HCT116 (cell line): ENCODE measurements around the gene EHBP1. TPM values are rescaled to one million over a fixed set of nuclear protein-coding genes. Genes with fewer than 3 reads are reported as not detected.

Experiments
- ATAC-seq: fragments of 200-7000 bp; cut with Tn5 transposase; 2 replicates; pipeline ENCODE4 v1.9.1; 2020; ENCODE audit warnings: mild to moderate bottlenecking, moderate library complexity
- BruUV-seq: library from RNA; stranded (reverse); fragments of 400-500 nt; replicated peaks from 2 replicates; lab custom pipeline; 2021; lab: Mats Ljungman, UMichigan
- CTCF ChIA-PET: fragments of 300-600 bp; sonication (Branson Sonifier 250); formaldehyde crosslinking; loops from one replicate; lab custom pipeline; 2021; ENCODE audit warnings: antibody characterized with exemption; lab: Charles Lee
- POLR2A ChIA-PET: fragments of 300-600, 350-600 bp; sonication (Branson Sonifier 250); formaldehyde crosslinking; loops from one replicate; lab custom pipeline; 2021; ENCODE audit warnings: antibody characterized with exemption; lab: Charles Lee
- RAD21 ChIA-PET, 2 experiments: fragments of 300-600 bp; sonication (Branson Sonifier 250); formaldehyde crosslinking; loops; one replicate each; lab custom pipeline; 2023; ENCODE audit warnings: low total read pairs in 2 of 2; ENCODE audit not compliant: uncharacterized antibody in 2 of 2, unreplicated experiment in 2 of 2, low non-redundant PET in 1 of 2; lab: Charles Lee
- DNase-seq: peaks from one replicate; pipeline ENCODE4 v3.0.0-alpha.2; 2010; ENCODE audit warnings: low read depth, low spot score
- H2AFZ ChIP-seq: fragments of 200-600 bp; shearing (Covaris generic), sonication (generic); 2 replicates; pipeline ENCODE4 v1.6.1; 2017; ENCODE audit warnings: low read depth, mixed run types, mixed read lengths, antibody characterized with exemption, low read length; ENCODE audit not compliant: poor library complexity, severe bottlenecking
- H3K27ac ChIP-seq: 2 replicates; pipeline ENCODE4 v1.5.1; 2012; ENCODE audit warnings: low read depth, low read length
- H3K27me3 ChIP-seq: fragments of 200-600 bp; sonication (generic); 2 replicates; pipeline ENCODE4 v1.6.1; 2016; ENCODE audit warnings: mixed run types, low read length, mixed read lengths; ENCODE audit not compliant: insufficient read depth
- H3K36me3 ChIP-seq, 2 experiments: fragments of 200-500 bp in 1 of 2; fragments of 200-600 bp in 1 of 2; sonication (Bioruptor generic) in 1 of 2; sonication (generic) in 1 of 2; 2 replicates each; pipeline versions ENCODE4 v1.5.1 to v1.6.1; 2014 to 2016; ENCODE audit warnings: low read length in 2 of 2, inconsistent platforms in 1 of 2, mixed read lengths in 1 of 2, mixed run types in 1 of 2; ENCODE audit not compliant: insufficient read depth in 2 of 2, control insufficient read depth in 1 of 2
- H3K4me1 ChIP-seq, 2 experiments: fragments of 200-600 bp in 1 of 2; sonication (generic) in 1 of 2; 2 replicates each; pipeline versions ENCODE4 v1.5.1 to v1.6.1; 2012 to 2017; ENCODE audit warnings: low read length in 2 of 2, inconsistent platforms in 1 of 2, mild to moderate bottlenecking in 1 of 2, mixed read lengths in 1 of 2, mixed run types in 1 of 2, moderate library complexity in 1 of 2; ENCODE audit not compliant: insufficient read depth in 2 of 2, control insufficient read depth in 1 of 2
- H3K4me2 ChIP-seq: fragments of 200-600 bp; sonication (generic); 2 replicates; pipeline ENCODE4 v1.6.1; 2017; ENCODE audit warnings: mixed run types, low read length, mixed read lengths
- H3K4me3 ChIP-seq, 2 experiments: fragments of 200-600 bp in 1 of 2; sonication (generic) in 1 of 2; replicated peaks in 1 of 2; 2 replicates each; pipeline ENCODE4 v1.5.1; 2011 to 2016; ENCODE audit warnings: low read length in 2 of 2, control low read depth in 1 of 2, low read depth in 1 of 2, mild to moderate bottlenecking in 1 of 2, mixed read lengths in 1 of 2, mixed run types in 1 of 2
- H3K79me2 ChIP-seq: fragments of 200-600 bp; sonication (generic); 2 replicates; pipeline ENCODE4 v1.6.1; 2017; ENCODE audit warnings: mild to moderate bottlenecking, mixed run types, low read length, moderate library complexity, mixed read lengths; ENCODE audit not compliant: insufficient read depth
- H3K9ac ChIP-seq: fragments of 200-600 bp; sonication (generic); 2 replicates; pipeline ENCODE4 v1.6.1; 2016; ENCODE audit warnings: low read length, mixed read lengths
- H3K9me2 ChIP-seq: fragments of 200-600 bp; sonication (generic), shearing (Covaris generic); 2 replicates; pipeline ENCODE4 v1.6.1; 2017; ENCODE audit warnings: mixed run types, mild to moderate bottlenecking, moderate library complexity; ENCODE audit not compliant: insufficient read depth
- H3K9me3 ChIP-seq, 2 experiments: fragments of 200-500 bp in 1 of 2; fragments of 200-600 bp in 1 of 2; sonication (Bioruptor generic) in 1 of 2; sonication (generic) in 1 of 2; 2 replicates each; pipeline ENCODE4 v1.6.1; 2014 to 2017; ENCODE audit warnings: low read length in 2 of 2, mixed read lengths in 2 of 2, inconsistent platforms in 1 of 2, low read depth in 1 of 2, mild to moderate bottlenecking in 1 of 2, mixed run types in 1 of 2, moderate library complexity in 1 of 2; ENCODE audit not compliant: control insufficient read depth in 1 of 2, insufficient read depth in 1 of 2
- H4K20me1 ChIP-seq: fragments of 200-600 bp; sonication (generic), shearing (Covaris generic); 2 replicates; pipeline ENCODE4 v1.6.1; 2017; ENCODE audit warnings: mixed run types, mild to moderate bottlenecking, moderate library complexity; ENCODE audit not compliant: insufficient read depth
- CBX3 ChIP-seq: IDR thresholded peaks from 2 replicates; pipeline ENCODE4 v1.6.1; 2012; ENCODE audit warnings: low read depth
- FOSL1 ChIP-seq: IDR thresholded peaks from 2 replicates; pipeline ENCODE4 v1.6.1; 2012; ENCODE audit warnings: low read depth
- JUND ChIP-seq: IDR thresholded peaks from 2 replicates; pipeline ENCODE4 v1.6.1; 2012
- SIN3A ChIP-seq: IDR thresholded peaks from 2 replicates; pipeline ENCODE4 v1.6.1; 2012; ENCODE audit warnings: low read depth
- YY1 ChIP-seq: IDR thresholded peaks from 2 replicates; pipeline ENCODE4 v1.6.1; 2011; ENCODE audit warnings: low read length, low read depth, moderate library complexity, mild to moderate bottlenecking; ENCODE audit not compliant: insufficient replicate concordance; ENCODE audit errors: extremely low read depth
- intact Hi-C: fragments of 100-400 bp; cut with micrococcal nuclease; formaldehyde crosslinking; loops from 2 replicates; pipeline ENCODE4 v1.10.0; 2022
- total RNA-seq: library from RNA; stranded (reverse); gene quantifications from one replicate; pipeline ENCODE4 v1.2.1, GENCODE V29; 2021; ENCODE audit not compliant: unreplicated experiment
- TF ChIP-seq, protein P1 (sequence below), 3 experiments: fragments of 200-600 bp in 1 of 3; sonication (generic) in 1 of 3; IDR thresholded peaks in 2 of 3; conservative IDR thresholded peaks in 1 of 3; 2 replicates each; pipeline ENCODE4 v1.5.1; 2012 to 2017; ENCODE audit warnings: low read depth in 2 of 3, low read length in 2 of 3, antibody characterized with exemption in 1 of 3, borderline replicate concordance in 1 of 3, control low read depth in 1 of 3, mild to moderate bottlenecking in 1 of 3, mixed read lengths in 1 of 3, mixed run types in 1 of 3, moderate library complexity in 1 of 3; ENCODE audit not compliant: insufficient read depth in 1 of 3
- TF ChIP-seq, protein P2 (sequence below): IDR thresholded peaks from 2 replicates; pipeline ENCODE4 v1.6.1; 2011; ENCODE audit warnings: mild to moderate bottlenecking, low read length, moderate library complexity; ENCODE audit not compliant: insufficient replicate concordance; ENCODE audit errors: extremely low read depth
- TF ChIP-seq, protein P3 (sequence below): IDR thresholded peaks from 2 replicates; pipeline ENCODE4 v1.6.1; 2012

Gene EHBP1
- total RNA-seq, 1 experiment from 2014 or later = 89.9 TPM

DNA sequence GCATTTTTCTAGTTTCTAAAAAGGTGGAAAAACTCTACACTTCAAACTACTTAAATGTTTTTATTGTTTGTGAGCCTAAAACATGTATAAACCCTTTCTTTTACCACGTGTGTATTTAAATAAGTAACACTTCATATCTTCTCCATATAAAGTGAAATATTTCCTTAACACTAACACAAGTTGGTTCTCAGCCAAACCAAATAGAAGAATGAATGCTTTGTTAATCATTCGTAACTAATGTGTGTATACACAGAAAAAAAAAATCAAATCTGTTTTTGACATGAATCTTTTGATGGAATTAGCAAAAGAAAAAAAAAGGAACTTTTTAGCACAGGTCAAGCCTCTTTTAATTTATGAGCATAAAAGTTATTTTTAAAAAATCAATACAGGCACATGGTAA, 89.3 kb downstream of the EHBP1 start:
- no peak overlapping the region for H2AFZ ChIP-seq
- ChIA-PET CTCF (no interaction called here), POLR2A (no interaction called here), RAD21 (no interaction called here)
- H3K27me3 ChIP-seq = no peaks in the 10 kb centered on the region
- H4K20me1 ChIP-seq = peaks cover 4% of the 10 kb centered on the region; the same call in 1 of the 2 replicates
- no peak for ATAC-seq
- no peaks in the 10 kb centered on the region for H3K36me3 ChIP-seq
- DNase-seq = no peak
- H3K4me1 ChIP-seq = peaks cover 25 to 51% of the 10 kb centered on the region in 2 experiments
- intact Hi-C loops = no loop called here
- no peak overlapping the region for H3K9ac ChIP-seq
- no TSS peak for BruUV-seq
- H3K4me3 ChIP-seq = no peak overlapping the region
- H3K4me2 ChIP-seq = peak overlapping the region; percentile 34; the same call in 1 of the 2 replicates
- no peaks in the 10 kb centered on the region for H3K9me2 ChIP-seq
- TF ChIP-seq CBX3 (no peak), FOSL1 (peak; percentile 24; the same call in 1 of the 2 replicates), YY1 (no peak), SIN3A (no peak), JUND (no peak)
- TF ChIP-seq, protein P1, sequence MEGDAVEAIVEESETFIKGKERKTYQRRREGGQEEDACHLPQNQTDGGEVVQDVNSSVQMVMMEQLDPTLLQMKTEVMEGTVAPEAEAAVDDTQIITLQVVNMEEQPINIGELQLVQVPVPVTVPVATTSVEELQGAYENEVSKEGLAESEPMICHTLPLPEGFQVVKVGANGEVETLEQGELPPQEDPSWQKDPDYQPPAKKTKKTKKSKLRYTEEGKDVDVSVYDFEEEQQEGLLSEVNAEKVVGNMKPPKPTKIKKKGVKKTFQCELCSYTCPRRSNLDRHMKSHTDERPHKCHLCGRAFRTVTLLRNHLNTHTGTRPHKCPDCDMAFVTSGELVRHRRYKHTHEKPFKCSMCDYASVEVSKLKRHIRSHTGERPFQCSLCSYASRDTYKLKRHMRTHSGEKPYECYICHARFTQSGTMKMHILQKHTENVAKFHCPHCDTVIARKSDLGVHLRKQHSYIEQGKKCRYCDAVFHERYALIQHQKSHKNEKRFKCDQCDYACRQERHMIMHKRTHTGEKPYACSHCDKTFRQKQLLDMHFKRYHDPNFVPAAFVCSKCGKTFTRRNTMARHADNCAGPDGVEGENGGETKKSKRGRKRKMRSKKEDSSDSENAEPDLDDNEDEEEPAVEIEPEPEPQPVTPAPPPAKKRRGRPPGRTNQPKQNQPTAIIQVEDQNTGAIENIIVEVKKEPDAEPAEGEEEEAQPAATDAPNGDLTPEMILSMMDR (IDR thresholded peaks at IDR 0.05 in 2 of 3, conservative IDR thresholded peaks at IDR 0.05 in 1 of 3; ENCODE audit: borderline replicate concordance in 1 of 3, insufficient read depth in 1 of 3, low read depth in 2 of 3, low read length in 2 of 3) = no peak
- TF ChIP-seq, protein P2, sequence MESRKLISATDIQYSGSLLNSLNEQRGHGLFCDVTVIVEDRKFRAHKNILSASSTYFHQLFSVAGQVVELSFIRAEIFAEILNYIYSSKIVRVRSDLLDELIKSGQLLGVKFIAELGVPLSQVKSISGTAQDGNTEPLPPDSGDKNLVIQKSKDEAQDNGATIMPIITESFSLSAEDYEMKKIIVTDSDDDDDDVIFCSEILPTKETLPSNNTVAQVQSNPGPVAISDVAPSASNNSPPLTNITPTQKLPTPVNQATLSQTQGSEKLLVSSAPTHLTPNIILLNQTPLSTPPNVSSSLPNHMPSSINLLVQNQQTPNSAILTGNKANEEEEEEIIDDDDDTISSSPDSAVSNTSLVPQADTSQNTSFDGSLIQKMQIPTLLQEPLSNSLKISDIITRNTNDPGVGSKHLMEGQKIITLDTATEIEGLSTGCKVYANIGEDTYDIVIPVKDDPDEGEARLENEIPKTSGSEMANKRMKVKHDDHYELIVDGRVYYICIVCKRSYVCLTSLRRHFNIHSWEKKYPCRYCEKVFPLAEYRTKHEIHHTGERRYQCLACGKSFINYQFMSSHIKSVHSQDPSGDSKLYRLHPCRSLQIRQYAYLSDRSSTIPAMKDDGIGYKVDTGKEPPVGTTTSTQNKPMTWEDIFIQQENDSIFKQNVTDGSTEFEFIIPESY = no peak
- TF ChIP-seq, protein P3, sequence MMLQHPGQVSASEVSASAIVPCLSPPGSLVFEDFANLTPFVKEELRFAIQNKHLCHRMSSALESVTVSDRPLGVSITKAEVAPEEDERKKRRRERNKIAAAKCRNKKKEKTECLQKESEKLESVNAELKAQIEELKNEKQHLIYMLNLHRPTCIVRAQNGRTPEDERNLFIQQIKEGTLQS = no peak
- TF ChIP-seq, all 23 proteins: peak for 1
- Histone ChIP-seq H3K9me3 (no peaks in the 10 kb centered on the region), H3K79me2 (peaks cover 93% of the 10 kb centered on the region), H3K27ac (peak overlapping the region; percentile 32; the same call in 1 of the 2 replicates)
